ENCODE measurements around the gene GPRASP1.

DNA sequence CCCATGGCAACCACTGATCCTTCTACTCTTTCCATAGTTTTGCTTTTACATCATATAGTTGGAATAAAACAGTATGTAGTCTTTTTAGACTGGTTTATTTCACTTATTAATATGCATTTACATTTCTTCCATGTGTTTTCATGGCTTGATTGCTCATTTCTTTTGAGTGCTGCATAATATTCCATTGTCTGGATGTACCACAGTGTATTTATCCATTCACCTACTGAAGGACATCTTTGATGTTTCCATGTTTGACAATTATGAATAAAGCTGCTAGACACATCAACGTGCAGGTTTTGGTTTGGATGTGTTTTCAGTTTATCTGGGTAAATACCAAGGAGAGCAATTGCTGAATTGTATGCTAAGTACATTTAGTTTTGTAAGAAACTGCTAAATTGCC, 13.7 kb upstream of the GPRASP1 start:
- TF ChIP-seq, protein P1, sequence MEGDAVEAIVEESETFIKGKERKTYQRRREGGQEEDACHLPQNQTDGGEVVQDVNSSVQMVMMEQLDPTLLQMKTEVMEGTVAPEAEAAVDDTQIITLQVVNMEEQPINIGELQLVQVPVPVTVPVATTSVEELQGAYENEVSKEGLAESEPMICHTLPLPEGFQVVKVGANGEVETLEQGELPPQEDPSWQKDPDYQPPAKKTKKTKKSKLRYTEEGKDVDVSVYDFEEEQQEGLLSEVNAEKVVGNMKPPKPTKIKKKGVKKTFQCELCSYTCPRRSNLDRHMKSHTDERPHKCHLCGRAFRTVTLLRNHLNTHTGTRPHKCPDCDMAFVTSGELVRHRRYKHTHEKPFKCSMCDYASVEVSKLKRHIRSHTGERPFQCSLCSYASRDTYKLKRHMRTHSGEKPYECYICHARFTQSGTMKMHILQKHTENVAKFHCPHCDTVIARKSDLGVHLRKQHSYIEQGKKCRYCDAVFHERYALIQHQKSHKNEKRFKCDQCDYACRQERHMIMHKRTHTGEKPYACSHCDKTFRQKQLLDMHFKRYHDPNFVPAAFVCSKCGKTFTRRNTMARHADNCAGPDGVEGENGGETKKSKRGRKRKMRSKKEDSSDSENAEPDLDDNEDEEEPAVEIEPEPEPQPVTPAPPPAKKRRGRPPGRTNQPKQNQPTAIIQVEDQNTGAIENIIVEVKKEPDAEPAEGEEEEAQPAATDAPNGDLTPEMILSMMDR (IDR thresholded peaks at IDR 0.05), result no peak
- no peak for TF ChIP-seq POLR2A (IDR thresholded peaks at IDR 0.05)

Data from adrenal gland (tissue), 5 donors.